ENCODE results near the gene PTBP1. TPM values are rescaled to one million over a fixed set of nuclear protein-coding genes. Genes with fewer than 3 reads are reported as not detected.

The PTBP1 gene
- total and polyA plus RNA-seq, 4 donors = 72.9 to 147 (median 87.3) TPM

DNA sequence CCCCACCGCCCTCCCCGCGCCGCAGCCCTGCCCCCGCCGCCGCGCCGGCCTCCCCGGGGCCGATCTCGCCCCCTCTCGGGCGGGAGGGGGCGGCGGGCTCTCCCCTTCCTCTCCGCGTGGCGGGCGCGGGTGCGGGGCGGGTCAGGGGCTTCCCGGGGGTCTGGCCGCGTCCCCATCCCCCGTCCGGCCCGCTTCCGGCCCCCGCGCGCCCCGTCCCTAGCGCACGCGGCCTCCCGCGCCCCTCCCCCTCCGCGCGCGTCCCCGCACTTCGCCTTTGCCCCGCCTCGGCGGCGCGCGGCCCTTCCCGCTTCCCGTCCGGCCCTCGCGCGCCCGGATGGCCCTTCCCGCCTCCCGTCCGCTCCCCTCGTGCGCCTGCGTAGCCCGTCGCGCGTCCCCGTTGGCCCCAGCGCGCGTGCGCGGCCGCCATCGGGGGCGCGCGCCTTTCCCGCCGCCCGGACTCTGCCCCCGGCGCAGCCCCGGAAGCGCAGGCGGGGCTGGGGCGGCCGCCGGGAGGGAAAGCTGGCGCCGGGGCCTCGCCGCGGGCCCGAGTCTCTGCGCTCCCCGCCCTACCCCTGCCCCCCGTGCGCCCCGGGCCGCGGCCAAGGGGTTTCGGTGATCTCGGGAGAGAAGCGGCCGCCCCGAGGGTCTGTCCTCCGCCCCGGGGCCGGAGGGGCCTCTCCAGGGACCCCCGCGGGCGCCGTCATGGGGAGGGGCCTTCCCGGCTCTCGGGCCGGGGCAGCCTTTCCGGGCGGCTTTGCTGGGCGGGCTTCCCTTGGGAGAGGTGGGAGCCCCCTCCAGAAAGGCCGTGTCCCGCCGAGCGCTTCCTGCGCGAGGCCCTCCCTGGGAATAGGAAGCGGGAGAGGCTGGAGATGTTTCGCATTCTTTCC is 519 bp downstream of the PTBP1 start:
- DNase-seq (ENCODE audit: low spot score) = peak; percentile 86
- Histone ChIP-seq H3K9me3 (ENCODE audit: control insufficient read depth in 4 of 4, low read length in 3 of 4) (no peaks in the 10 kb centered on the region), H3K4me1 (ENCODE audit: control insufficient read depth in 4 of 4, insufficient read depth in 4 of 4, low read length in 3 of 4) (peaks cover 11 to 49% (median 37%) of the 10 kb centered on the region in 4 donors), H3K9ac (ENCODE audit: low read depth in 1 of 2, low read length in 2 of 2) (peak overlapping the region; percentile 71 to 94), H3K4me3 (ENCODE audit: low read depth in 1 of 3, low read length in 3 of 3) (peak overlapping the region; percentile 94 to 95 (median 95)), H3K36me3 (ENCODE audit: control insufficient read depth in 4 of 4, insufficient read depth in 3 of 4, low read depth in 1 of 4, low read length in 3 of 4) (peaks cover 0 to 6% (median 2%) of the 10 kb centered on the region in 4 donors), H3K27ac (ENCODE audit: low read depth in 1 of 2, low read length in 2 of 2) (peak overlapping the region; percentile 61 to 93), H3K27me3 (ENCODE audit: control insufficient read depth in 4 of 4, insufficient read depth in 4 of 4, low read length in 3 of 4) (no peaks in the 10 kb centered on the region)
- no peak for TF ChIP-seq REST (IDR thresholded peaks at IDR 0.05)
- TF ChIP-seq, protein P1, sequence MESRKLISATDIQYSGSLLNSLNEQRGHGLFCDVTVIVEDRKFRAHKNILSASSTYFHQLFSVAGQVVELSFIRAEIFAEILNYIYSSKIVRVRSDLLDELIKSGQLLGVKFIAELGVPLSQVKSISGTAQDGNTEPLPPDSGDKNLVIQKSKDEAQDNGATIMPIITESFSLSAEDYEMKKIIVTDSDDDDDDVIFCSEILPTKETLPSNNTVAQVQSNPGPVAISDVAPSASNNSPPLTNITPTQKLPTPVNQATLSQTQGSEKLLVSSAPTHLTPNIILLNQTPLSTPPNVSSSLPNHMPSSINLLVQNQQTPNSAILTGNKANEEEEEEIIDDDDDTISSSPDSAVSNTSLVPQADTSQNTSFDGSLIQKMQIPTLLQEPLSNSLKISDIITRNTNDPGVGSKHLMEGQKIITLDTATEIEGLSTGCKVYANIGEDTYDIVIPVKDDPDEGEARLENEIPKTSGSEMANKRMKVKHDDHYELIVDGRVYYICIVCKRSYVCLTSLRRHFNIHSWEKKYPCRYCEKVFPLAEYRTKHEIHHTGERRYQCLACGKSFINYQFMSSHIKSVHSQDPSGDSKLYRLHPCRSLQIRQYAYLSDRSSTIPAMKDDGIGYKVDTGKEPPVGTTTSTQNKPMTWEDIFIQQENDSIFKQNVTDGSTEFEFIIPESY (IDR thresholded peaks at IDR 0.05) = no peak
- TF ChIP-seq TAF1 (conservative IDR thresholded peaks at IDR 0.05) = no peak
- TF ChIP-seq, protein P2, sequence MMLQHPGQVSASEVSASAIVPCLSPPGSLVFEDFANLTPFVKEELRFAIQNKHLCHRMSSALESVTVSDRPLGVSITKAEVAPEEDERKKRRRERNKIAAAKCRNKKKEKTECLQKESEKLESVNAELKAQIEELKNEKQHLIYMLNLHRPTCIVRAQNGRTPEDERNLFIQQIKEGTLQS (IDR thresholded peaks at IDR 0.05) = no peak
- TF ChIP-seq YY1 (IDR thresholded peaks at IDR 0.05) = no peak
- TF ChIP-seq RXRA (IDR thresholded peaks at IDR 0.05) = no peak
- peak in 1 of 2 donors; percentile 10 for TF ChIP-seq GABPA (IDR thresholded peaks at IDR 0.05 in 1 of 2, conservative IDR thresholded peaks at IDR 0.05 in 1 of 2)
- WGBS = under 1% methylated on average over 129 of the region's 129 CpGs

- Histone ChIP-seq H3K27ac (ENCODE audit: low read depth in 1 of 2, low read length in 2 of 2) (peak overlapping the region; percentile 20 to 72), H3K4me3 (ENCODE audit: low read depth in 1 of 3, low read length in 3 of 3) (peak overlapping the region; percentile 94 to 95 (median 95)), H3K9ac (ENCODE audit: low read depth in 1 of 2, low read length in 2 of 2) (peak overlapping the region; percentile 71 to 94), H3K4me1 (ENCODE audit: control insufficient read depth in 4 of 4, insufficient read depth in 4 of 4, low read length in 3 of 4) (peaks cover 11 to 49% (median 39%) of the 10 kb centered on the region in 4 donors), H3K36me3 (ENCODE audit: control insufficient read depth in 4 of 4, insufficient read depth in 3 of 4, low read depth in 1 of 4, low read length in 3 of 4) (peaks cover 0 to 9% (median 6%) of the 10 kb centered on the region in 4 donors), H3K9me3 (ENCODE audit: control insufficient read depth in 4 of 4, low read length in 3 of 4) (no peaks in the 10 kb centered on the region), H3K27me3 (ENCODE audit: control insufficient read depth in 4 of 4, insufficient read depth in 4 of 4, low read length in 3 of 4) (no peaks in the 10 kb centered on the region)
- TF ChIP-seq HNF4G (IDR thresholded peaks at IDR 0.05) (no peak), TAF1 (conservative IDR thresholded peaks at IDR 0.05) (peak; percentile 68)
- under 1% methylated on average over 44 of the region's 44 CpGs for whole genome bisulfite sequencing
- DNase-seq (ENCODE audit: low spot score) = peak; percentile 72
These were observed 1.3 kb downstream of the PTBP1 start for GRCh38 chr19:798415-799075.

Data from liver (tissue), 9 donors.